WERI-Rb-1 (cell line): ENCODE results near the gene ZNF574.
A peak's percentile ranks its signal among the peaks of the same experiment; 100 is the strongest.

Experiments
- DNase-seq: peaks from one replicate; pipeline ENCODE4 v3.0.0-alpha.2; 2020
- H3K27ac ChIP-seq: fragments of 250-450 bp; sonication (Bioruptor Pico); 2 replicates; pipeline ENCODE4 v1.5.1; 2020; ENCODE audit warnings: mild to moderate bottlenecking, moderate library complexity
- H3K27me3 ChIP-seq: fragments of 250-450 bp; sonication (Bioruptor Pico); 2 replicates; pipeline ENCODE4 v1.5.1; 2021; ENCODE audit warnings: mild to moderate bottlenecking, low read depth, moderate library complexity; ENCODE audit not compliant: insufficient read depth, severe bottlenecking
- H3K36me3 ChIP-seq: fragments of 250-450 bp; sonication (Bioruptor Pico); 2 replicates; pipeline ENCODE4 v1.5.1; 2020; ENCODE audit warnings: mild to moderate bottlenecking, moderate library complexity
- H3K4me3 ChIP-seq: 2 replicates; pipeline ENCODE4 v1.5.1; 2011; ENCODE audit warnings: low read depth, mild to moderate bottlenecking, control low read depth, low read length
- H3K9me3 ChIP-seq: fragments of 250-450 bp; sonication (Bioruptor Pico); 2 replicates; pipeline ENCODE4 v1.5.1; 2021; ENCODE audit warnings: mild to moderate bottlenecking, moderate library complexity; ENCODE audit not compliant: severe bottlenecking
- TF ChIP-seq, protein P1 (sequence below): IDR thresholded peaks from 2 replicates; pipeline ENCODE4 v1.5.1; 2011; ENCODE audit warnings: low read depth, mild to moderate bottlenecking, control low read depth, inconsistent platforms, low read length

The ZNF574 gene

GRCh38 chr19:42091300-42091699, 15.3 kb downstream of the ZNF574 start:
- no peak overlapping the region for H3K4me3 ChIP-seq
- H3K36me3 ChIP-seq = no peaks in the 10 kb centered on the region
- no peak for DNase-seq
- H3K27me3 ChIP-seq = no peaks in the 10 kb centered on the region
- no peak overlapping the region for H3K27ac ChIP-seq
- TF ChIP-seq, protein P1, sequence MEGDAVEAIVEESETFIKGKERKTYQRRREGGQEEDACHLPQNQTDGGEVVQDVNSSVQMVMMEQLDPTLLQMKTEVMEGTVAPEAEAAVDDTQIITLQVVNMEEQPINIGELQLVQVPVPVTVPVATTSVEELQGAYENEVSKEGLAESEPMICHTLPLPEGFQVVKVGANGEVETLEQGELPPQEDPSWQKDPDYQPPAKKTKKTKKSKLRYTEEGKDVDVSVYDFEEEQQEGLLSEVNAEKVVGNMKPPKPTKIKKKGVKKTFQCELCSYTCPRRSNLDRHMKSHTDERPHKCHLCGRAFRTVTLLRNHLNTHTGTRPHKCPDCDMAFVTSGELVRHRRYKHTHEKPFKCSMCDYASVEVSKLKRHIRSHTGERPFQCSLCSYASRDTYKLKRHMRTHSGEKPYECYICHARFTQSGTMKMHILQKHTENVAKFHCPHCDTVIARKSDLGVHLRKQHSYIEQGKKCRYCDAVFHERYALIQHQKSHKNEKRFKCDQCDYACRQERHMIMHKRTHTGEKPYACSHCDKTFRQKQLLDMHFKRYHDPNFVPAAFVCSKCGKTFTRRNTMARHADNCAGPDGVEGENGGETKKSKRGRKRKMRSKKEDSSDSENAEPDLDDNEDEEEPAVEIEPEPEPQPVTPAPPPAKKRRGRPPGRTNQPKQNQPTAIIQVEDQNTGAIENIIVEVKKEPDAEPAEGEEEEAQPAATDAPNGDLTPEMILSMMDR = no peak
- H3K9me3 ChIP-seq = no peaks in the 10 kb centered on the region

GRCh38 chr19:42091742-42092141, 15.8 kb downstream of the ZNF574 start:
- no peak overlapping the region for H3K4me3 ChIP-seq
- no peak overlapping the region for H3K27ac ChIP-seq

GRCh38 chr19:42092350-42092749, 16.4 kb downstream of the ZNF574 start:
- peak; percentile 55 for DNase-seq
- H3K9me3 ChIP-seq = no peaks in the 10 kb centered on the region
- H3K27me3 ChIP-seq = no peaks in the 10 kb centered on the region
- no peak overlapping the region for H3K4me3 ChIP-seq
- H3K36me3 ChIP-seq = no peaks in the 10 kb centered on the region
- TF ChIP-seq, protein P1 = peak; percentile 50
- no peak overlapping the region for H3K27ac ChIP-seq

More at GRCh38 chr19:42091742-42092141, 15.8 kb downstream of the ZNF574 start:
- no peaks in the 10 kb centered on the region for H3K9me3 ChIP-seq
- H3K27me3 ChIP-seq = no peaks in the 10 kb centered on the region
- TF ChIP-seq, protein P1 = no peak
- H3K36me3 ChIP-seq = no peaks in the 10 kb centered on the region
- DNase-seq = no peak

GRCh38 chr19:42093505-42093904, 17.5 kb downstream of the ZNF574 start:
- Histone ChIP-seq H3K9me3 (no peaks in the 10 kb centered on the region), H3K27me3 (no peaks in the 10 kb centered on the region), H3K4me3 (no peak overlapping the region), H3K36me3 (no peaks in the 10 kb centered on the region), H3K27ac (peak overlapping the region; percentile 62)
- TF ChIP-seq, protein P1 = no peak
- peak; percentile 44 for DNase-seq

- TF ChIP-seq, protein P1 = no peak
- peak; percentile 62 for DNase-seq
- no peaks in the 10 kb centered on the region for H3K27me3 ChIP-seq
- no peak overlapping the region for H3K4me3 ChIP-seq
- no peaks in the 10 kb centered on the region for H3K36me3 ChIP-seq
- peak overlapping the region; percentile 62 for H3K27ac ChIP-seq
- no peaks in the 10 kb centered on the region for H3K9me3 ChIP-seq
These were observed 18.0 kb downstream of the ZNF574 start for GRCh38 chr19:42093926-42094325.

DNA sequence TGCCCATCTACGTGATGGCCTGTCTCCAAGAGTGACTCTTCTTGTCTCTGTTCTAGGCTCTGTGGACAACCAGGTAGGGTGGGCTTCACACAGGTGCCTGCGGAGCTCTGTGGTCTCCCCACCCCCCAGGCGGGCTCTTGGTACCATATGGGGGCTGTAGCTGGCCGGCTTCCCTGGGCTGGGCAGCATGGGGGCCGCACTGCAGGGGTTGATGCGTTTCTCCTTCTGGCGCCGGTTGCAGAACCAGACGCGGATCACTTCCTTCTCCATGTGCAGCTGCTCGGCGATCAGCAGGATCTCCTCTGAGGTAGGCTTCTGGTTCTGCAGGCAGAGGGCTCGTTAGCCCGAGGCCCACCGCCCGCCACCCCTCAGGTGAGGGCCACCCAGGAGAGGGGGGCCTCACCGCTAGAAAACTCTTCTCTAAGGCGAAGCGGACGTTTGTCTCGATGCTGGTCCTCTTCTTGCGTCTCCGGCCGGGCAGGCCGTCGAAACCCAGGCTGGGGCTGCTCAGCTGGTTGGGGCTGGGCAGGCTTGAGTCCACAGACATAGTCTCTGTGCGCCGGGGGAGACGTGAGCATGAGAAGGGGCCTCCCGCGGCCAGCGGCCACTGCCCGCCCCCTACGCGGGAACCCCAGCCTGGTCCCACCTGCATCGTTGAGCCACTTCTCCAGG, 19.3 kb downstream of the ZNF574 start:
- Histone ChIP-seq H3K36me3 (no peaks in the 10 kb centered on the region), H3K27ac (no peak overlapping the region)
- TF ChIP-seq, protein P1 = no peak

More for the DNA sequence above, 19.3 kb downstream of the ZNF574 start:
- no peak for DNase-seq
- Histone ChIP-seq H3K27me3 (no peaks in the 10 kb centered on the region), H3K9me3 (no peaks in the 10 kb centered on the region), H3K4me3 (no peak overlapping the region)
